Measurements from ENCODE around the gene CALHM2.
"Not testable (repeated sequence)": the region's sequence is repeated elsewhere in the genome, so short reads cannot be mapped to it uniquely, and the experiment has no call there.

Gene CALHM2

DNA sequence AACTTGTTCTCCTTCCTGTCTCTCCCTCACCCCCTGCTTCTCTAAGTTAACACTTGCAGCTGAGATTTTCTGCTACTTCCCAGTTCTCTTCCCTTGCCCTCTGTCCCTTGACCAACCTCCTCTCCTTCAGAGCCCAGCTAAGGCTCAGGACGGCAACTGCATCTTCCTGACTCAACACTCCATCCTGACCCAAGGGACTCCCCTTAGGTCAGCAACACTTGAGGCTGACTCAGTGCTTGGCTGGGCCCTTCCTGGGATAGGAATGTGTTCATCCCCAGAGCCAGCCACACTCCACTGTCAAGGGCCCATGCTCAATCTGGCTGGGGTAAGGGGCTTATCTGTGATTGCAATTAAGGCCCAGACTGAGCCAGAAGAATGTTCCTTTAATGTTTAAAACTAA is 3.4 kb downstream of the CALHM2 start:
- no peak for DNase-seq

DNA sequence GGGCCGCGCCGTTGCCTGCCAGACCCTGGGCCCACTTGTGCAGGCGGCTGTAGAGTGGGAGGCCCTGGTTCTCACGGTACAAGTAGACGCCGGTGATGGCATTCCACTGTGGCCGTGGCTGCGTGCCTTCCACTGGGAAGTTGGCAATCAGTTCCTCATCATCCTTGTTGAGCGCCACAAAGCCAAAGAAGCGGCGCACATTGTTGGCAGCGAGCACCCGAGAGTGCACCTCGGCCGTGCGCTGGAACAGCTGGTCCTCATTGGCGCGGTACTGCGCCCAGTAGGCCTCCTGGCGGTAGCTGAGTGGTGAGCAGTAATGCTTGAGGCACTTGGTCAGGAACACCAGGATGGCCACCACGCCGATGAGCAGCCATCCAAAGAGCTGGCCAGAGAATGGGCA is 5.0 kb downstream of the CALHM2 start:
- no peak for DNase-seq

DNA sequence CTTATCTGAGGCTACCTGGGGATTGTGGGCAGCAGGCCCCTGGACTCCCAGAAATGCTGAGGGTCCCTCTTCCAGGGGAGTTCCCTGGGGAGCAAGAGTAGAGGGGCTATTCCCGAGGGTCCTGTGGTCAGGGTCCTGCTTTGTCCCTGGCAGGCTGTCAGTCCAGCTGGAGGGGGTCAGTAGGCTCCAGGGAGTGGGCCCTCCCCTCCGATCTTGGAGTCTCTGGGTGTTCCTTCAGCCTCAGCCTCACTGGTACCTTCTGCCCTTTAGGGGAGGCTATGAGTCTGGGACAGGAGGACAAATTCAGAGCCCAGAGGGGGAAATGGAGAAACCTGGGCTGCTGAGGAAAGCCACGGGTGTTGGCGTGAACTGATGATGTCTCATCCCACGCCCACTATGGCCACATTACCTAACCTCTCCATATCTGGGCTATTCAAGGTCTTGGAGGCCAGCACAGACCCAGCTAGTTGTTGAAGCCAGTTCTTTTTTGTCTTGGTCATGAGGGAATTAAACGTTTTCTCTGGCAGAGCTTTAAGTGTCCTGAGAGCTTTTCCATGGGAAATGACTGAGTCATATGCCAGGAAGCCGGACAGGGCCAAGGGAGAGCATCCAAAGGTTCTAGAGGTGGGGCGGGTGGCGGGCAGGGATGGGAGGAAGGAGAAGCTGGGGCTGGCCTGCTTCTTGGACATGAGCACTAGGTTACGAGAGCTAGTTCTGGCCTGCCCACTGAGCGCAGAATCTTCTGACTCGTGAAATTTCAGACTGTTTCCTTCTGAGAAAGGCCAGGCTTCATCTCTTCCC is 6.2 kb downstream of the CALHM2 start:
- no peak for DNase-seq

DNA sequence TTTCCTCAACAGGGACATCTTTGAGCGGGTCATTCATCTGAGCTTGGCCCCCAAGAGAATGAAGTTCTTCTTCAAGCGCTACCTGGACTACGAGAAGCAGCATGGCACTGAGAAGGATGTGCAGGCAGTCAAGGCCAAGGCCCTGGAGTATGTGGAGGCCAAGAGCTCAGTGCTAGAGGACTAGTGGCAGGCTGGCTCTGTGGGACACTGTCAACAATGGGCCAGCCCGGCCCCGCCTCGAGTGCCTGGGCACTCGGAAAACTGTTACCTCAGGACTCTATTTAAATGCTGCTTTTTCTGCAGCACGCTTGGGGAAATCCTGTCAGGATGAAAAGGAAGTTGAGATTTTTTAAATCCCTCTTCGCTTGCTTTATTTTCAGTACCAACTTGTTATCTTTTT is 6.8 kb downstream of the CALHM2 start:
- DNase-seq = no peak

DNA sequence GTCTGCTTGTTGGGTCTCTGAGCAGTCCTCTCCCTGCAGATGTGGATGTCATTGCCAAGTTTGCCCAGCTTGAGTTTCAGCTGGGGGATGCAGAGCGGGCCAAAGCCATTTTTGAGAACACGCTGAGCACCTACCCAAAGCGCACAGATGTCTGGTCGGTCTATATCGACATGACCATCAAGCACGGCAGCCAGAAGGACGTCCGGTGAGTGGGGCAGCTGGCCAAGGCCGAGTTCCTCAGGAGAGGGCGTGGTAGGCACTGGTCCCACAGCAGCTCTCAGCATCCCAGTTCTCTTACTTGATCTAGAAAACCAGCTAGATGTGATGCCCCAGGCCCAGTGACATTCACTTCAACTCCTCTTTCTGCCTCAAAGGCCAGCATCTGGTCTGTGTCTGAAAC is 7.7 kb downstream of the CALHM2 start:
- DNase-seq = no peak

DNA sequence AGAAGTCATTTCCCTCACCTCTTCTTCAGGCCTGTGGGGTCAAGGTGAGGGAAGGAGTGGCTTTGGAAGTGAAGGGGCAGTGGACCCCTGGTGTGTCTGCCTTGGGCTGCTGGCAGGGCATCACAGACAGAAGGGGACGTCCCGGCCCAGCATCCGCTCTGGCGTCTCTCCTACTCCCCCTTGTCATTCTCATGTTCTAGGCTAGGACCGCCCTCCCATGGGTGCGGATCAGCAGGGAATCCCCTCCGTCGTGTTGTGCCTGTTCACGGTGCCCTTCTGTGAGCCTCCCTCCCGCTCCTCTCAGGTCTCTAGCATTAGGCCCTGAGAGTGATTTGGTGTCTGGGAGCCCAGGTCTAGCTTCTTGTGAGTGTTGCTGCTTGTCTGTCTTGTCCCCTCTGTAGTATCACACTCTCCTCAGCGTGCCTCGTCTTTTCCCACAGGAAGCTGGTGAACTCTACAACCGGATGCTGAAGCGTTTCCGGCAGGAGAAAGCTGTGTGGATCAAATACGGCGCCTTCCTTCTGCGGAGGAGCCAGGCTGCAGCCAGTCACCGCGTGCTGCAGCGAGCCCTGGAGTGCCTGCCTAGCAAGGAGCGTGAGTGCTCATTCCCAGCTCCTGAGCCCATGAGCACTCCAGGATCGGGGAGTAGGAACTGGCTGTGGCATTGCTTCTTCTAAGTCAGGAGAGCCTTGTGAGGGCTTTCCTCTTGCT is 8.5 kb downstream of the CALHM2 start:
- no peak for DNase-seq

DNA sequence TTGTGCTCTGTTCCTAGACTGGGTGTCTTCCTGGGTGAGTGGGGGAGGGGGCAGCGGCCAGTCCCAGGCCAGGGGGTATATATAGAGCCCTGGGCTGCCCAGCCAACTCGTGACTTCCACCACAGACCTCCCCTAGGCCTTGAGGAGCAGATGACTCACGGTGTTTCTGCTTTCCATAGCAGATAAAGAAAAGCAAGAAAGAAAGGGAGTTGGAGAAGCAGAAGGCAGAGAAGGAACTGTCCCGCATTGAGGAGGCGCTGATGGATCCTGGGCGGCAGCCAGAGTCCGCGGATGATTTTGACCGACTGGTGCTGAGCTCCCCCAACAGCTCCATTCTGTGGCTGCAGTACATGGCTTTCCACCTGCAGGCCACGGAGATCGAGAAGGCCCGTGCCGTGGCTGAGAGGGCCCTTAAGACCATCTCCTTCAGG is 10.1 kb downstream of the CALHM2 start:
- DNase-seq = no peak

DNA sequence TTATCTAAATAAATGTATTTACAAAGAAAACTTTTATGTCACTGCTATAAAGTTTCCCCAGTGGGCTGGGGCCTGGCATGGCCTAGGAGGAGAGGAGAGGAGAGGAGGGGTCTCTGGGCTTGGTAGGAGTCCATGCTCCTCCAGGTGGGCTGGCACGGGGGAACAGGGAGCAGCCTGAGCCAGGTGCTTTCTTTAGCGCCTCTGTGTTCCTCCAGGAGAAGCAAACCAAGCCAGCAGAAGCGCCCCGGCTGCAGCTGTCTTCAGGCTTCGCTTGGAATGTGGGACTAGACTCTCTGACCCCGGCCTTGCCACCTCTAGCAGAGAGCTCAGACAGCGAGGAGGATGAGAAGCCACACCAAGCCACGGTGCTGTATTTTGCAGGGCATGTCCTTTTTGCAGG is 10.6 kb downstream of the CALHM2 start:
- DNase-seq = no peak

DNA sequence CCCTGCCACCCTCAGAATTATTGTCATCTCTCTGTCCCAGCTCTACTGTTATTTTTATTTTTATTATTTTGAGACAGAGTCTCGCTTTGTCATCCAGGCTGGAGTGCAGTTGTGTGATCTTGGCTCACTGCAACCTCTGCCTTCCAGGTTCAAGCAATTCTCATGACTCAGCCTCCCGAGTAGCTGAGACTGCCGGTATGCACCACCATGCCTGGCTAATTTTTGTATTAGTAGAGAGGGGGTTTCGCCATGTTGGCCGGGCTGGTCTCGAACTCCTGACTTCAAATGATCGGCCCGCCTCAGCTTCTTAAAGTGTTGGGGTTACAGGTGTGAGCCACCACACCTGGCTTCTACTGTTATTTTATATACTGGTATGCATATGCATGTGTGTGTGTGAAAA is 11.0 kb downstream of the CALHM2 start:
- no peak for DNase-seq

DNA sequence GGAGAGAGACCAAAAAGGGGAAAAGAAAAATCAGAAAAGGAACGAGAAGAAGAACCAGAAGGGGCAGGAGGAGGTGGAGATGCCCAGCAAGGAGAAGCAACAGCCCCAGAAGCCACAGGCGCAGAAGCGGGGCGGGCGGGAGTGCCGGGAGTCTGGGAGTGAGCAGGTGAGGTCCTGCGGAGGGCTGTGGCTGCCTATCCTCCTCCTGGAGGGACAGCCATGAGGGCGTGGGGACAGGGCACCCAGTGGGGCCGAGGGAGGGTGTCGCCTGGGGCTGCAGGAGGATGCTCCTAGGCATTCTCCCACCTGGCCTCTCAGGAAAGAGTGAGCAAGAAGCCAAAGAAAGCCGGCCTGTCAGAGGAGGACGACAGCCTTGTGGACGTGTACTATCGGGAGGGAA is 11.8 kb downstream of the CALHM2 start:
- DNase-seq = no peak

DNA sequence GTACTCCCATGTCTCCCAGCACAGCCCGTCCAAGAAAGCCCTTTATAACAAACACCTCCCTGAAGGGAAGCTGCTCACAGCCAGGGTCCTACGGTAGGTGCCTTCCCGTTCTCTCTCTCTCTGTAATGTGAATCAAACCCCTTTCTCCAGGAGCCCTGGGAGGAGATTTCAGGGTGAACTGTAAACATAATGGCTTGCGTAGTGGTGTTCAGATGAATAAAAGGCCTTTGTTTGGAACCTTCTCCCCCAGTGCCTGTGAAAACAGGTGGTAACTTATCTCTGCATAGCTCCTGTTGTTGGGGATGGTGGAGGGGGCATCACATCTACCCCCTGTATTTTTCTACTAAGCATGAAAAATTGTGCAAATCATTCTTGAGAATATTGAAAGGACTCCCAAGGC is 12.4 kb downstream of the CALHM2 start:
- DNase-seq = no peak

DNA sequence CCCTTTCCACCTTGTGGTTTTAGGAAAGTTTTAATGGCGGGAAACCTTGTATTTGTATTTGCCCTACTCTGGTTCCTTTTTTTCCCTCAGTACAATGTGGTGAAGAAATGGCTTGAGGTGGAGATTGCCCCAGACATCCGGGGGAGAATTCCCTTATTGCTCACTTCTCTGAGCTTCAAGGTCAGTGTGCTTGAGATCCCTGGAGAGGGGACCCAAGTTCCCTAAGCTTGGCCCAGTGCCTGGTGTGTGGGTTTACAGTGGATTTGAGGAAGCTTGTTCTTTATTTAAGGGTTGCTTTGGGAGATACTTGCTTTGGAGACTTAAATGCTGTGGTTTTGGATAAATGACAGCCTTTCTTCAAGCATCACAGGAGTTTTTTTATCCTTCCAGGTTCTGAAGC is 18.3 kb downstream of the CALHM2 start:
- DNase-seq = no peak

DNA sequence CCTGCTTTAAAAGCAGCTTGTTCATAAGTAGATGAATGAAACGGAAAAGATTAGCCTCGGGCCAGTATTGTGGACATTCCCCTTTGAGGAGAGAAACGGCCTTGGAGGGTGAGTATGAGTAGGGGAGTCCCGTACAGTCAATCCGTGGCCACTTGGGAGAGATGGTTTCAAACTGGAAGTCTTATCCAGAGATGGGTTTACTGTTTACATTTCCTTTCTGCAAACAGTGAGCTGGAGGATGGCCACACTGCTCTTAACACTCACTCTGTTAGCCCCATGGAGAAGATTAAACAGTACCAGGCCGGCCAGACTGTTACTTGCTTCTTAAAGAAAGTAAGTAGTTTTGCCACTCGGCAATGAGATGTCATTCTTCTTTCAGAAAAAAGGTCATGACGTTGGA is 20.3 kb downstream of the CALHM2 start:
- no peak for DNase-seq

DNA sequence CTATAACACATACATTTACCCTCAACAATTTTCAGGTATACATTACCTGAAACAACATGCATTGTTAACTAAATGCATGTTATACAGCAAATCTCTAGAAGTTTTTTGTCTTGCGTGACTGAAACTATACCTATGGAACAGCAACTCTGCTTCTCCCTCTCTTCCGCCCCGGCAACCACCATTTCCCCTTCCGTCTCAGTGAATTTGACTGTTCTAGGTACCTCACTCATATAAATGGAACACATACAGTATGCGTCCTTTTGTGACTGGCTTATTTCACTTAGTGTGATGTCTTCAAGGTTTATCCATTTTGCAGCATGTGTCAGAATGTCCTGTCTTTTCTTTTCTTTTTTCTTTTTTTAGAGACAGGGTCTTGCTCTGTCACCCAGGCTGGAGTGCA is 22.5 kb downstream of the CALHM2 start:
- DNase-seq = no peak

DNA sequence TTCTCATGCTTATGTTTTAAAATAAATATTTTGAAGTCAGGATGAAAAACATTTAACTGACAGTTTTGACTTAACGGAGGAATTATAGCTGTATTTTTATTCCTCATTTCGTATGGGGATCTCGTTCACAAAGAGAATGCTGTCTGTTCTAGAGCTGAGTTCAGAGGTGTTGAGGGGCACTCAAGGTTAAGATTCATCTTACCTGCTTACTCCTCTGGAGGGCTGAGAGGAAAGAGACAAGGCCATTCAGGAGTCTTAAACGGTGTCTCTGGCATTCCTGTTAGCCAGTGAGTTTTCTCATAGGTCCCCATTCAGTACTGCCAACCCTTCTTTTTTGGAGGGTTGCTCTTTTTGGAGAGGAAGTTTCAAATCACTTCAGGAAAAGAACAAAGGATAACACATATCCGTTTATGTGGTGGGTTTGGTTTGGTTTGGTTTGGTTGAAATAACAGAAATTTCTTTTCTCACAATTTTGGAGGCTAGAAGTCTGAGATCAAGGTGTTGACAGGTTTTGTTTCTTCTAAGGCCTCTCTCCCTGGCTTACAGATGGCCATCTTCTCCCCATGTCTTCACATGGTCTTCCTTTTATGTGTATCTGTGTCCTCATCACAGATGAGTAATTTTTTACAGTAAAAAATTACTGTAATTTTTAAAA is 23.1 kb downstream of the CALHM2 start:
- no peak for DNase-seq

DNA sequence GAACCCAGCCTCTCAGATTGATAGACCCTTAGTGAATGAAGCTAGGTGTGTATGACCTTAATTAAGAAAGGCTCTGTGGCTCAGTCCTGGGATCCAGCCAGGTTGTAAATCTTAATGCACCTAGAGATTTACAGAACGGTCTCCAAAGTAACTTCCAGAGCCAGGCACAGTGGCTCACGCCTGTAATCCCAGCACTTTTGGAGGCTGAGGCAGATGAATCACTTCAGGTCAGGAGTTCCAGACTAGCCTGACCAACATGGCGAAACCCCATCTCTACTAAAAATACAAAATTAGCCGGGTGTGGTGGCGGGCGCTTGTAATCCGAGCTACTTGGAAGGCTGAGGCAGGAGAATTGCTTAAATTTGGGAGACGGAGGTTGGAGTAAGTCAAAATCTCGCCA is 24.3 kb downstream of the CALHM2 start:
- no peak for DNase-seq

DNA sequence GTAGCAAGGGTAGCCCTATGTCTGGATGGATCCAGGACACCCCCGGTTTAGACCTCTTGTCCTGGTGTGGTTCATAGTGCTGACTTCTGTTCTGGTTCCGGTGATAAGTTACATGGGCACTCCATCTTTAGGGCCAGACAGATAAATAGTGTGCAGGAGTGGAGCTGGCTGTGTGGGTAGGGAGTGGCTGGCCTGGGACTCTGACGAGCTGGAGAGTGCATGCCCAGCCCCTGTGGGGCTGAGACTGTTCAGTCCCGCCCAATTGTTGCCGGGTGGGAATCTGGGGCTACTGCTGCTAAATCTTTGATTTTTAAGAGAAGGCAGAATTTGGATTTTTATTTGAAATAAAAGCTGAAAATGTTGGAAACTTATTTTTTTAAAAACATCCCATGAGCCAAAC is 28.4 kb downstream of the CALHM2 start:
- no peak for DNase-seq

DNA sequence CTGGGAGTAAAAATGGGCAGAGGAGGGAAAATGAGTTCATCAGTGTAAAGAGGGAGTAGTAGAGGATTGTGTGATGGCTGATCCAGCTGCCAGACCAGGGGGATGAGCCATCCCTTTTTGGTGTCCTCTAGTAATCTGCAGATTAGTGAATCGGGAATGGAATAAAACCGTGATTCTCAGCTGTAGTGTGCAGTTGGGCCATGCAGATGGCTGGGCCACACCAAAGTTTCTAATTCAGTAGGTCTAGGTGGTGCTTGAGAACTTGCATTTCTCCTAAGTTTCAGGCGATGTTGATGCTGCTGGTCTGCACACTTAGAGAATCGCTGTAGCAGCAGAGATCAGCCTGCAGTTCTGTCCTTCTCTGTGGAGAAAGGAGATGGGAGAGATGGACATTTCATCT is 33.1 kb downstream of the CALHM2 start:
- no peak for DNase-seq

DNA sequence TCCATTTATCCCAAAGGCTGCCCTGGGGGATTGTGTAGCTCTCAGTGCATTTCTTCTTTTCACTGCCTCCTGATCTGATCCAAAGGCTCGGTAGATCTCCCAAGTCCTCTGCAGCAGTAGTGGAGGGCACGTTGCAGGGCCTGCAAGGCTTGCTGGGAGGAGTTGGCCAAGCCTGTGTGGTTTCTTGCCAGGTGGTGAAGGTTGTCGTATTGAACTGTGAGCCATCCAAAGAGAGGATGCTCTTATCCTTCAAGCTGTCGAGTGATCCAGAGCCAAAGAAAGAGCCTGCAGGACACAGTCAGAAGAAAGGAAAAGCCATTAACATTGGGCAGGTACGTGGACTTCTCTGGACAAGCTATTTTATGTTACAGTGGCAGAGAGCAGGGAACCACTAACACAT is 34.6 kb downstream of the CALHM2 start:
- no peak for DNase-seq

DNA sequence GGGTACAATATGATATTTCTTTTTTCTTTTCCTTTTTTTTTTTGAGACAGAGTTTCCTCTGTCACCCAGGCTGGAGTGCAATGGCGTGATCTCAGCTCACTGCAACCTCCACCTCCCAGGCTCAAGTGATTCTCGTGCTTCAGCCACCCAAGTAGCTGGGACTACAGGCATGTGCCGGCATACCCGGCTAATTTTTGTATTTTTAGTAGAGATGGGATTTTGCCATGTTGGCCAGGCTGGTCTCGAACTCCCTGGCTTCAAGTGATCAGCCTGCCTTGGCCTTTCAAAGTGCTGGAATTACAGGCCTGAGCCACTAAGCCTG is 35.1 kb downstream of the CALHM2 start:
- DNase-seq = not testable (repeated sequence)

DNA sequence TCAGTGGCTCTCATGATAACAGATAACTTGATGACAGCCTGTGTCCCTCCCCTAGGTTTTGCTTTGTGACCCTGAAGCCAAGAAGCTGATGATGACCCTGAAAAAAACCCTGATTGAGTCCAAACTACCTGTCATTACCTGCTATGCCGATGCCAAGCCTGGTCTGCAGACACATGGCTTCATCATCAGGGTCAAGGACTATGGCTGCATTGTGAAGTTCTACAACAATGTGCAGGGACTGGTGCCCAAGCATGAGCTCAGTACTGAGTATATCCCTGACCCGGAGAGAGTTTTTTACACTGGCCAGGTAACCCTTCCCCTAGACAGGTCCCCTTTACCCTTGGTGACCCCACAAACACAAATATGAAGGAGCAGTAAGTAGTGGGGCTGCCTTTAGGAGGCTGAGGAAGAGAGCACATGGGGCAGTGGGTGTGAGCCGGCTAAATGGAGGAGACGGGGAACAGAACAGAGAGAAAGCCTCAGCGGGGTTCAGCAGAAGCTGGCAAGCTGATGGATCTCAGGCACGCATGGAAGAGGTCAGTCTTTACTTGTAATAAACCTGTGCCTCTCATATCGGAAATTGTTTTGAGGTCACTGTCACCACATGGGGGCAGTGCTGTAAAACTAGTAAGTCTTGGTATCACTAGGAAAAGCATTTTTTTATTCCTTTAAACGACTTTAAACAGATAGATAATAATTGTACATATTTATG is 35.6 kb downstream of the CALHM2 start:
- DNase-seq = peak; percentile 18

DNA sequence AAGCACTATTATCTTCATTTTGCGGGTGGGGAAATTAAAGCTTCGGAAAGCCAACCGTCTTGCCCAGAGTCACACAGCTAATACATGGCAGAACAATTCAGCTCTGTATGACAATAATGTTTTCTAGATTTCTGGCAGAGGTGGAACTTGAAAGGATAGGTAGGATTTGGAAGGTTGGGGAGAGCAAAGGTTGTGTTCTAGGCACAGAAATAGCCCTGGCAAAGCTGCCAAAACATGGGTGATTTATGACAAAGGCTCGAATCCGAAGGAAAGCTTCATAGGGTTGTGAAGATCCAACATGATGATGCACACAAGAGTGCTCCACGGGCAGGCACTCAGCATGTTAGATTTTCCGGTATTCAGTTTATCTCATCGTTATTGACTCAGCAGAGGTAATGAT is 36.6 kb downstream of the CALHM2 start:
- DNase-seq = no peak

DNA sequence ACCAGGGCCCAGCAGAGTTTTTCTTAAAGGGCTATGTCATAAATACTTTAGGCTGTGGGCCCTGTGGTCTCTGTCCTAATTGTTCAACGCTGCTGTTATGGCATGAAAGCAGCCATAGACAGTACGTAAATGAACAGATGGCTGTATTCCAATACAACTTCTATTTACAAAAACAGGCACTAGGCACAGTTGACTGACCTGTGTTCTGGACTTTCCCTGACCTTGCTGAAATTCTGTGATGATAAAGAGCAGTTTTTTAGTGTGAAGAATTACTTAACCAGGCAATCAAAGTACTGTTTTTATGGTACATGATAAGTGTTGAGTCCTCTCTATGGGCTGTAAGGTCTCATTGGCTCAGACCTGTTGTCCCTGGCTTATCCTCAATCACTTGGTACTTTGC is 38.6 kb downstream of the CALHM2 start:
- DNase-seq = no peak
